SU-DHL-6 (cell line): ENCODE data around the gene TEDC2.

Source experiments
- H2AFZ ChIP-seq: fragments of 200-600 bp; sonication (generic); 2 replicates; pipeline ENCODE4 v1.6.1; 2014; ENCODE audit warnings: low read depth, mild to moderate bottlenecking, moderate library complexity, mixed read lengths, antibody characterized with exemption, low read length; ENCODE audit not compliant: severe bottlenecking
- H3F3A ChIP-seq: fragments of 200-600 bp; shearing (Covaris generic); 2 replicates; pipeline ENCODE4 v1.6.0; 2016; ENCODE audit warnings: antibody characterized with exemption, mild to moderate bottlenecking; ENCODE audit not compliant: insufficient read depth
- H3K27ac ChIP-seq: fragments of 200-600 bp; sonication (generic); 2 replicates; pipeline ENCODE4 v1.5.1; 2016; ENCODE audit warnings: low read depth, mild to moderate bottlenecking, low read length, moderate library complexity, mixed read lengths
- H3K27me3 ChIP-seq: fragments of 200-600 bp; sonication (generic), shearing (Covaris generic); 2 replicates; pipeline ENCODE4 v1.6.0; 2014; ENCODE audit warnings: mild to moderate bottlenecking, low read length
- H3K36me3 ChIP-seq: fragments of 200-600 bp; sonication (generic); 2 replicates; pipeline ENCODE4 v1.6.1; 2014; ENCODE audit warnings: mild to moderate bottlenecking, low read length, mixed read lengths
- H3K4me2 ChIP-seq: fragments of 300-600, 200-600 bp; shearing (Covaris generic), sonication (generic); 2 replicates; pipeline ENCODE4 v1.6.0; 2014; ENCODE audit warnings: low read length, low read depth, mild to moderate bottlenecking; ENCODE audit not compliant: poor library complexity, severe bottlenecking
- H3K4me3 ChIP-seq: fragments of 200-600 bp; sonication (generic); 2 replicates; pipeline ENCODE4 v1.5.1; 2014; ENCODE audit warnings: antibody characterized with exemption, low read length, mild to moderate bottlenecking, mixed read lengths; ENCODE audit not compliant: insufficient read depth, poor library complexity, severe bottlenecking
- H3K79me2 ChIP-seq: fragments of 200-600 bp; sonication (generic); 2 replicates; pipeline ENCODE4 v1.6.1; 2014; ENCODE audit warnings: mild to moderate bottlenecking, low read length, moderate library complexity; ENCODE audit not compliant: insufficient read depth
- H3K9ac ChIP-seq: fragments of 200-600 bp; sonication (generic); 2 replicates; pipeline ENCODE4 v1.7.0; 2014; ENCODE audit warnings: mild to moderate bottlenecking, low read length
- H3K9me2 ChIP-seq: fragments of 200-600 bp; sonication (generic); replicated peaks from 2 replicates; pipeline ENCODE4 v1.6.1; 2014; ENCODE audit warnings: low read length; ENCODE audit not compliant: insufficient read depth
- H3K9me3 ChIP-seq: fragments of 200-600 bp; sonication (generic); 2 replicates; pipeline ENCODE4 v1.6.1; 2014; ENCODE audit warnings: low read length, mixed read lengths; ENCODE audit not compliant: insufficient read depth
- H4K20me1 ChIP-seq: fragments of 200-600 bp; sonication (generic); 2 replicates; pipeline ENCODE4 v1.6.1; 2014; ENCODE audit warnings: low read depth, mild to moderate bottlenecking, antibody characterized with exemption, low read length, moderate library complexity, mixed read lengths
- CTCF ChIP-seq: fragments of 200-600 bp; sonication (generic); IDR thresholded peaks from one replicate; pipeline ENCODE4 v1.5.1; 2017; ENCODE audit warnings: antibody characterized with exemption, mild to moderate bottlenecking, low read length, moderate library complexity; ENCODE audit not compliant: insufficient read depth, poor library complexity, severe bottlenecking
- EZH2phosphoT487 ChIP-seq: fragments of 200-600 bp; sonication (generic), shearing (Covaris generic); conservative IDR thresholded peaks from 2 replicates; pipeline ENCODE4 v1.6.1; 2018; ENCODE audit warnings: mild to moderate bottlenecking, antibody characterized with exemption, low read length, moderate library complexity, mixed read lengths

TEDC2 gene

GRCh38 chr16:2462031-2462866 lies 2.3 kb downstream of the TEDC2 start:
- H3K9me2 ChIP-seq, result no peaks in the 10 kb centered on the region
- H3K4me3 ChIP-seq, result no peak overlapping the region
- H3K79me2 ChIP-seq, result peaks cover 14% of the 10 kb centered on the region; the same call in 1 of the 2 replicates
- no peak for TF ChIP-seq CTCF
- TF ChIP-seq EZH2phosphoT487, result no peak
- H3K9me3 ChIP-seq, result no peaks in the 10 kb centered on the region
- no peak overlapping the region for H2AFZ ChIP-seq
- H3K36me3 ChIP-seq, result no peaks in the 10 kb centered on the region
- H4K20me1 ChIP-seq, result no peaks in the 10 kb centered on the region
- H3K9ac ChIP-seq, result no peak overlapping the region
- no peak overlapping the region for H3K4me2 ChIP-seq
- no peak overlapping the region for H3K27ac ChIP-seq
- H3K27me3 ChIP-seq, result no peaks in the 10 kb centered on the region
- peaks cover 25% of the 10 kb centered on the region for H3F3A ChIP-seq

DNA sequence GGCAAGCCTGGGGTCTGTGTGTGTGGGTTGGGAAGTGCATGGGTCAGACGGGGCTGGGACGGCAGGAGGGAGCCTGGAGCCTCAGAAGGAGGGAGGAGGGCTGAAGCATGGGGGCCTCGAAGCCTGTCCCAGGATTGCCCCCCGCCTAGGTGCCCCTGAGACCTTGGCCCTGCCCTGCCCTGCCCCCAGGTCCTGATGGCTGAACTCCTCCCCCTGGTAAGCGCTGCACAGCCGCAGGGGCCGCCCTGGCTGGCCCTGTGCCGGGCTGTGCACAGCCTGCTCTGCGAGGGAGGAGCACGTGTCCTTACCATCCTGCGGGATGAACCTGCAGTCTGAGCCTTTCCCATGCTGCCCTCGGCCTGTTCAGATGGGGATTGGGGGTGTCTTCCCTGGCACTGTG lies 4.4 kb downstream of the TEDC2 start:
- no peaks in the 10 kb centered on the region for H4K20me1 ChIP-seq
- TF ChIP-seq CTCF (no peak), EZH2phosphoT487 (no peak)
- peaks cover 7% of the 10 kb centered on the region; the same call in 1 of the 2 replicates for H3F3A ChIP-seq
- H3K36me3 ChIP-seq, result no peaks in the 10 kb centered on the region
- no peak overlapping the region for H3K4me3 ChIP-seq
- no peak overlapping the region for H3K27ac ChIP-seq
- H3K9me3 ChIP-seq, result no peaks in the 10 kb centered on the region
- no peak overlapping the region for H3K4me2 ChIP-seq
- peaks cover 14% of the 10 kb centered on the region; the same call in 1 of the 2 replicates for H3K79me2 ChIP-seq
- H3K27me3 ChIP-seq, result no peaks in the 10 kb centered on the region
- no peak overlapping the region for H3K9ac ChIP-seq
- H2AFZ ChIP-seq, result no peak overlapping the region
- no peaks in the 10 kb centered on the region for H3K9me2 ChIP-seq

GRCh38 chr16:2465653-2466415 lies 5.9 kb downstream of the TEDC2 start:
- H3K36me3 ChIP-seq, result no peaks in the 10 kb centered on the region

More at GRCh38 chr16:2465653-2466415, 5.9 kb downstream of the TEDC2 start:
- no peak overlapping the region for H3K4me3 ChIP-seq
- H2AFZ ChIP-seq, result no peak overlapping the region
- peaks cover 8% of the 10 kb centered on the region; the same call in 1 of the 2 replicates for H3K79me2 ChIP-seq
- H3K27me3 ChIP-seq, result no peaks in the 10 kb centered on the region
- no peak overlapping the region for H3K4me2 ChIP-seq
- H4K20me1 ChIP-seq, result no peaks in the 10 kb centered on the region
- no peak overlapping the region for H3K27ac ChIP-seq
- TF ChIP-seq EZH2phosphoT487, result no peak
- TF ChIP-seq CTCF, result no peak
- no peak overlapping the region for H3K9ac ChIP-seq
- no peaks in the 10 kb centered on the region for H3K9me2 ChIP-seq
- H3F3A ChIP-seq, result peaks cover 13% of the 10 kb centered on the region; the same call in 1 of the 2 replicates
- H3K9me3 ChIP-seq, result no peaks in the 10 kb centered on the region
